ENCODE measurements around the gene ANGPTL4.

GRCh38 chr19:8321986-8322637 lies 41.8 kb upstream of the ANGPTL4 start:
- no peak for TF ChIP-seq POLR2A (IDR thresholded peaks at IDR 0.05; ENCODE audit: extremely low read depth, insufficient read length)
- no peak for TF ChIP-seq CTCF (IDR thresholded peaks at IDR 0.05; ENCODE audit: low read depth, low read length)
- TF ChIP-seq MYC (IDR thresholded peaks at IDR 0.05; ENCODE audit: low read depth, low read length), result 0 out of 2 replicates have a peak, but pooled peaks have one; percentile 13
- 0 out of 2 replicates have a peak, but pooled peaks have one; percentile 42 for TF ChIP-seq MAX (IDR thresholded peaks at IDR 0.05; ENCODE audit: low read depth, low read length)
